Adipocyte (in vitro differentiated cells): ENCODE data around the gene VARS2.
A peak's percentile ranks its signal among the peaks of the same experiment; 100 is the strongest.

ENCODE experiments used
- DNase-seq: peaks from one replicate; pipeline ENCODE4 v3.0.0-alpha.2; 2015; ENCODE audit warnings: low read depth
- H3K27me3 ChIP-seq: replicated peaks from 2 replicates; pipeline ENCODE4 v1.7.0; 2013; ENCODE audit warnings: mild to moderate bottlenecking, low read length, moderate library complexity; ENCODE audit not compliant: control insufficient read depth, insufficient read depth
- H3K36me3 ChIP-seq: 2 replicates; pipeline ENCODE4 v1.7.0; 2013; ENCODE audit warnings: low read length, mild to moderate bottlenecking, moderate library complexity; ENCODE audit not compliant: control insufficient read depth, insufficient read depth, severe bottlenecking
- H3K4me1 ChIP-seq: 2 replicates; pipeline ENCODE4 v1.7.0; 2013; ENCODE audit warnings: mild to moderate bottlenecking, low read length, moderate library complexity; ENCODE audit not compliant: control insufficient read depth, insufficient read depth
- H3K4me3 ChIP-seq: 2 replicates; pipeline ENCODE4 v1.7.0; 2013; ENCODE audit warnings: mild to moderate bottlenecking, low read length, moderate library complexity
- H3K9ac ChIP-seq: 2 replicates; pipeline ENCODE4 v1.7.0; 2013; ENCODE audit warnings: mild to moderate bottlenecking, low read length, moderate library complexity
- H3K9me3 ChIP-seq: 2 replicates; pipeline ENCODE4 v1.7.0; 2013; ENCODE audit warnings: mild to moderate bottlenecking, low read length, moderate library complexity; ENCODE audit not compliant: control insufficient read depth

The VARS2 gene

DNA sequence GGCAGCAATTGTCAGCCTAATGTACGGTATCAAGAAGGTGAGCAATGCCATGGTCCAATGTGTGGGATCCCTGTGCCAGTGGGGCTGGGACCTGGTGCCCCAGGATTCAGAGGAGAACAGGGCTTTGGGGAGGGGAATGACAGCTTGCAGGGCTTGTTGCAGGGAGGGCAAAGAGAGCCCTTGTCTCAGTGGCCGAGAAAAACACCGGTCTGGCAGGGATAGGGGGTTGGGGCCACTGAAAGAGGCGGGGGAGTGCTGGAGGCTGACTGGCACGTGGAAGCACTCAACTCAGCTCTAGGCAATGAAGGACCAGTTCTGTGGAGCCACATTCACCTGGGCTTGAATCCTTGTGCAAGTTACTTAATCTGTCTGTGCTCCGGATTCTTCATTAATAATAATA, 23.2 kb downstream of the VARS2 start:
- no peak for DNase-seq

DNA sequence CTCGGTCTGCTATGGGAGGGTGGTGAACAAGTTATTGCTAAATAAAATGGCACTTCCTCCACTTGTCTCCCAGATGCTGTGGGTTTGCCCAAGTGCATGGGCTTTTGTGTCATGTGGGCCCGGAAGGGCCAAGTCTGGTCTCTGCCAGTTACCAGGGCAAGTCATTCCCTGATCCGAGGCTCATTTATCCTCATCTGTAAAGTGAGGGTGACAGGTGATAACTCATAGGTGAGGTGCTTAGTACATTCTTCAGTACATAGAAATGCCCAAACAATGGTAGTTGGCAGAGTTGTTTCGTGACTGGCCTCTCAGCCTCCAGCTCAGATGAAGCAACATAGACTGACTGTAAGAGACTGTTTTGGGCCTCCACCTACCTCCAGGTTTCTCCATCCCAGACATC, 24.7 kb downstream of the VARS2 start:
- H3K36me3 ChIP-seq: no peaks in the 10 kb centered on the region
- no peak overlapping the region for H3K4me3 ChIP-seq
- no peaks in the 10 kb centered on the region for H3K9me3 ChIP-seq
- H3K9ac ChIP-seq: no peak overlapping the region
- peaks cover 53% of the 10 kb centered on the region for H3K27me3 ChIP-seq
- peaks cover 3% of the 10 kb centered on the region for H3K4me1 ChIP-seq
- DNase-seq: no peak

More for the DNA sequence above, 23.2 kb downstream of the VARS2 start:
- Histone ChIP-seq H3K9me3 (no peaks in the 10 kb centered on the region), H3K27me3 (peaks cover 49% of the 10 kb centered on the region), H3K4me1 (peaks cover under 1% of the 10 kb centered on the region), H3K36me3 (no peaks in the 10 kb centered on the region), H3K4me3 (no peak overlapping the region), H3K9ac (no peak overlapping the region)

DNA sequence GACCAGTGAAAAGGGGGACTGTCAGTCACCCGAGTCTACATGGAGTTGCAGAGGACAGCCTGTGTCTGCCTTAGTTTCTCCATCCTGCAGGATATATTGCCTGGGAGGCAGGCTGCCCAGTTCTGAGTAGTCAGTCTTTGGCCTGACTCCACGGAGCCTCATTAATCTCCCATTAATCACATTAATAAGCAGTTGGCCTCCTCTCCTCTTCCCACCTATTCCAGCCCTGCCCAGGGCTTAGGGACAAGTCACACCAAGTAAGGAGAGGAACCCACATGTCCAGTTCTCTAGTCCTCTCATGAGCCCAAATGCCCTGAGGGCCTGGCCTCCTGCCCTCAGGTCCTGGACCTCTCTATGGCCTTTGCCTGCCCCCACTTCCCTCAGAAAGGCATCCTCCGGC, 25.4 kb downstream of the VARS2 start:
- H3K4me1 ChIP-seq: peaks cover 3% of the 10 kb centered on the region
- no peaks in the 10 kb centered on the region for H3K9me3 ChIP-seq
- no peak overlapping the region for H3K4me3 ChIP-seq
- DNase-seq: no peak
- no peak overlapping the region for H3K9ac ChIP-seq
- H3K27me3 ChIP-seq: peaks cover 60% of the 10 kb centered on the region
- no peaks in the 10 kb centered on the region for H3K36me3 ChIP-seq

DNA sequence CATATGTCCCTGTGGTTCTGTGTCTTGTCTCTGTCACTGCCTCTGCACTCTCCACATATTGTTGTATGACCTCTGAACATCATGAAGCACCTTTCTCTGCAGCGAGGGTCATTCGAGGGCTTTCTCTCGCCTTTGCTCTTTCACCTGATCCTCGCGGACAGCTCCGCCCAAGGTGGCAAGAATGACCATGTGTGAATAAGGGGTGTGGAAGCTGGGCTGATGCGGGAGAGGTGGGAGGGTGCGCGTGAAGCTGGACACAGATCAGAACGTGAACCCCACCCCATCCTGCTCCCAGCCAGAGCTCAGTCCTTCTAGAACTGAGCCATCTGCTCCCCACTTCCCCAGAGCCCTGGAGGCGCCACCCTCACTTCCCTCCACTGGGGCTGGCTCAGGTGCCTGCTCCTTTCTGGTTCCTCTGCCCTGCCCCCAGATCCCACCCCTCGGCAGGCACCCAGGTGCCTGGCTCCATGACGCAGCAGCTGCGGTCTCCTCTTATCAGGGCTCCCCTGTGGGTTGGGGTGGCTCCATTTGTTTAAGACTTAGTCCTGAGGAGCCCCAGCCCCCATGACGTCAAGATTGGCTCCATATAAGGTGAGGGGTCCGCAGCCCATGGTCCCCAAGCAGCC, 26.4 kb downstream of the VARS2 start, which contains the start of gene MUCL3:
TSS of gene MUCL3 (plus strand) at position 613 of the 626 bp plus-strand sequence. CDS start 27 bp downstream, outside the sequence.
- Histone ChIP-seq H3K27me3 (peaks cover 67% of the 10 kb centered on the region), H3K4me1 (peaks cover 3% of the 10 kb centered on the region), H3K9me3 (no peaks in the 10 kb centered on the region), H3K36me3 (no peaks in the 10 kb centered on the region), H3K4me3 (no peak within 1 kb of the TSS), H3K9ac (no peak within 1 kb of the TSS)
- no peak for DNase-seq

DNA sequence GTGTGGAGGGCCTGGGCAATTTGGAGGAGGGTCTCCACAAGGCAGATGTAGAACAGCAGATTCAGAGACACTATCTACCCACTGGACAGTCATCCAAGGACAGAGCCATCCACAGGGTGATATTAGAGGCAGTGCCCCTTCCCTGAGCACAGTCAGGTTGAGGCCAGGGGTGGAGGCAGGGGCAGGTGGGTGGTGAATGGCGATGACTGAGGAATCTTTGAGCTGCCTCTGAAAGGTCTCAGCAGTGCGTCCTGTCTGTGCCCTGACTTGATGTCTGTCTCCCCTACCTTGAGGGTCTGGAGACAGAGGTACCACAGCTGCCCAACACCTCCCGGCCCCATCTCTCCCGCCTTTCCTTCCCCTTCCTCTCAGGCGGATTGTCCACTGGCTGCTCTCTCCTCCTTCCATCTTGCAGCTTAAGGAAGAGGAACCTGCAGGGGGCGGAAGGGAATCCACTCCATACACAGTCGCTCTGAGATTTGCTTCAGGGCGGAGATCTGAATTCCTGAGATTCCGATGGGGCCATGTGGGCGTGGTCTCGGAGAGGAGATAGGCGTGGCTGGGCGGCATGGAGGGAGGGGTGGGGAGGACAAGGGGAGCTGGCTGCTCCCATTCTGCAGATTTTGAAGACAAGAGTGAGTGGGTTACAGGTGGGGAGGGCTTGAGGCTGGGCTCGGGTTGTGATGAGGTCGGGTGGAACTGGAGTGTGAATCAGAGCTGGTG, 28.5 kb downstream of the VARS2 start:
- H3K27me3 ChIP-seq: peaks cover 68% of the 10 kb centered on the region
- peak; percentile 82 for DNase-seq
- H3K36me3 ChIP-seq: no peaks in the 10 kb centered on the region
- no peak overlapping the region for H3K4me3 ChIP-seq
- no peak overlapping the region for H3K9ac ChIP-seq
- peaks cover 3% of the 10 kb centered on the region for H3K4me1 ChIP-seq
- H3K9me3 ChIP-seq: no peaks in the 10 kb centered on the region

DNA sequence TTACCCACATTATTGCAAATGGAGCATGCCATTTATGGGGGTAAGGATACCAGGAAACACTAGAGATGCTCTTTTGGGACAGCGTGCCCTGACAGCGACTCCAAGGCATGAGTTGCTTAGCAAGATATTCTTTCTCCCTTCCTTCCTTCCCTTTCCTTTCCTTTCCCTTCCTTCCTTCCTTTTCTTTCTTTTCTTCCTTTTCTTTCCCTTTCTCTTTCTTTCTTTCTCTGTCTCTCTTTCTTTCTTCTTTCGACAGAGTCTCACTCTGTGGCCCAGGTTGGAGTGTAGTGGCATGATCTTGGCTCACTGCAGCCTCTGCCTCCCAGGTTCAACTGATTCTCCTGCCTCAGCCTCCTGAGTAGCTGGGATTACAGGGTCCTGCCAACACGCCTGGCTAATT, 30.0 kb downstream of the VARS2 start:
- peaks cover 3% of the 10 kb centered on the region for H3K4me1 ChIP-seq
- no peak overlapping the region for H3K4me3 ChIP-seq
- peaks cover under 1% of the 10 kb centered on the region for H3K9me3 ChIP-seq
- H3K36me3 ChIP-seq: no peaks in the 10 kb centered on the region
- H3K9ac ChIP-seq: no peak overlapping the region
- H3K27me3 ChIP-seq: peaks cover 76% of the 10 kb centered on the region
- no peak for DNase-seq

DNA sequence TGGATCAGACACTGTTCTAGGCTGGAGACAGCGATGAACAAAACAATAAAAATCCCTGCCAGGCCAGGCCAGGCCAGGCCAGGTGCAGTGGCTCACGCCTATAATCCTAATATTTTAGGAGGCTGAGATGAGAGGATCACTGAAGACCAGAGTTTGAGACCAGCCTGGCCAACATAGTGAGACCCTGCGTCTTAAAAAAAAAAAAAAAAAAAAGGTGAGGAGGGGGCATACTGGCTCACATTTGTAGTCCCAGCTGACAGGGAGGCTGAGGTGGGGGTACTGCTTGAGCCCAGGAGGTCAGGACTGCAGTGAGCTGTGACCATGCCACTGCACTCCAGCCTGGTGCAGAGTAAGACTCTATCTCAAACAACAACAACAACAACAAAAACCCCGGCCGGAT, 31.2 kb downstream of the VARS2 start:
- DNase-seq: no peak
- peaks cover 3% of the 10 kb centered on the region for H3K4me1 ChIP-seq

DNA sequence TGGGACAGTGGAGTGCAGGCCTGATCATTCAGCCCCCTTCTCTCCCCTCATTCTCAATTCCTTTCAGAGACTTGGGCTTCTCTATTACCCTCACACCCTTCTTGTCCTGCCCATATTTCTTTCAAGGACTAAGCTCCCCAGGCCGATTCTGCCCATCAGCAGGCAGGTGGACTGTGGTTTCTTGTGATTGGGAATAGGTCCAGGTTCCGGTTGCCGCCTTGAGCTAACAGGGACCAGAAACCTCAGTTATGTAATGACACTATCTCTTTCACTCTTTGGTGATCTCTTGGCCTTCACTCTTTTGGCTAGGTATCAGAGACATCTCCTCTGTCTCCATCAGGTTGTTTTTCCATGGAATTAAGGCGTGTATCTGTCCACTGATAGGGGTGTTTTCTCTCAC, 33.2 kb downstream of the VARS2 start:
- H3K36me3 ChIP-seq: no peaks in the 10 kb centered on the region

More for the DNA sequence above, 31.2 kb downstream of the VARS2 start:
- H3K27me3 ChIP-seq: peaks cover 80% of the 10 kb centered on the region
- no peak overlapping the region for H3K9ac ChIP-seq
- no peak overlapping the region for H3K4me3 ChIP-seq
- no peaks in the 10 kb centered on the region for H3K36me3 ChIP-seq
- H3K9me3 ChIP-seq: peaks cover 12% of the 10 kb centered on the region

DNA sequence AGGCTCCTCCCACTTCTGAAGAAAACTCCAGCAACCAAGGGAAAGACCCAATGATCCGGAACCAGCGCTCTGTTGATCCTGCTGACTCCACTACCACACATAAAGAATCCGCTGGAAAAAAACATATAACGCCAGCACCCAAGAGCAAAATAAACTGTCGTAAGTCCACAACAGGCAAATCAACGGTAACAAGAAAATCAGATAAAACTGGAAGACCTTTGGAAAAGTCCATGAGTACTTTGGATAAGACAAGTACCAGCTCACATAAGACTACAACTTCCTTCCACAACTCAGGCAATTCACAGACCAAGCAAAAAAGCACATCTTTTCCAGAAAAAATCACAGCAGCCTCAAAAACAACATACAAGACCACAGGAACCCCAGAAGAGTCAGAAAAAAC, 34.8 kb downstream of the VARS2 start:
- no peak overlapping the region for H3K4me3 ChIP-seq
- H3K9me3 ChIP-seq: peaks cover 27% of the 10 kb centered on the region
- H3K4me1 ChIP-seq: no peaks in the 10 kb centered on the region
- no peak for DNase-seq
- H3K36me3 ChIP-seq: no peaks in the 10 kb centered on the region
- H3K27me3 ChIP-seq: peaks cover 87% of the 10 kb centered on the region
- no peak overlapping the region for H3K9ac ChIP-seq

More for the DNA sequence above, 33.2 kb downstream of the VARS2 start:
- peaks cover 3% of the 10 kb centered on the region for H3K4me1 ChIP-seq
- H3K9ac ChIP-seq: no peak overlapping the region
- H3K4me3 ChIP-seq: no peak overlapping the region
- DNase-seq: no peak
- peaks cover 82% of the 10 kb centered on the region for H3K27me3 ChIP-seq
- peaks cover 27% of the 10 kb centered on the region for H3K9me3 ChIP-seq

DNA sequence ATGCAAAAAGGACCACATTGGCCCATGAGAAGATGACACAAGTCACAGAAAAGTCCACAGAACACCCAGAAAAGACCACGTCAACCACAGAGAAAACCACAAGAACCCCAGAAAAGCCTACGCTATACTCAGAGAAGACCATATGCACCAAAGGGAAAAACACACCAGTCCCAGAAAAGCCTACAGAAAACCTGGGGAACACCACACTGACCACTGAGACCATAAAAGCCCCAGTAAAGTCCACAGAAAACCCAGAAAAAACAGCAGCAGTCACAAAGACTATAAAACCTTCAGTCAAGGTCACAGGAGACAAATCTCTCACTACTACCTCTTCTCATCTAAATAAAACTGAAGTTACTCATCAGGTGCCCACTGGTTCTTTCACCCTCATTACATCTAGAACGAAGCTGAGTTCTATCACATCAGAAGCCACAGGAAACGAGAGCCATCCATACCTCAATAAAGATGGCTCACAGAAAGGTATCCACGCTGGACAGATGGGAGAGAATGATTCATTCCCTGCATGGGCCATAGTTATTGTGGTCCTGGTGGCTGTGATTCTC, 38.0 kb downstream of the VARS2 start:
- no peak for DNase-seq
- Histone ChIP-seq H3K4me1 (no peaks in the 10 kb centered on the region), H3K36me3 (no peaks in the 10 kb centered on the region), H3K9ac (no peak overlapping the region), H3K9me3 (peaks cover 27% of the 10 kb centered on the region), H3K27me3 (peaks cover 83% of the 10 kb centered on the region), H3K4me3 (no peak overlapping the region)

DNA sequence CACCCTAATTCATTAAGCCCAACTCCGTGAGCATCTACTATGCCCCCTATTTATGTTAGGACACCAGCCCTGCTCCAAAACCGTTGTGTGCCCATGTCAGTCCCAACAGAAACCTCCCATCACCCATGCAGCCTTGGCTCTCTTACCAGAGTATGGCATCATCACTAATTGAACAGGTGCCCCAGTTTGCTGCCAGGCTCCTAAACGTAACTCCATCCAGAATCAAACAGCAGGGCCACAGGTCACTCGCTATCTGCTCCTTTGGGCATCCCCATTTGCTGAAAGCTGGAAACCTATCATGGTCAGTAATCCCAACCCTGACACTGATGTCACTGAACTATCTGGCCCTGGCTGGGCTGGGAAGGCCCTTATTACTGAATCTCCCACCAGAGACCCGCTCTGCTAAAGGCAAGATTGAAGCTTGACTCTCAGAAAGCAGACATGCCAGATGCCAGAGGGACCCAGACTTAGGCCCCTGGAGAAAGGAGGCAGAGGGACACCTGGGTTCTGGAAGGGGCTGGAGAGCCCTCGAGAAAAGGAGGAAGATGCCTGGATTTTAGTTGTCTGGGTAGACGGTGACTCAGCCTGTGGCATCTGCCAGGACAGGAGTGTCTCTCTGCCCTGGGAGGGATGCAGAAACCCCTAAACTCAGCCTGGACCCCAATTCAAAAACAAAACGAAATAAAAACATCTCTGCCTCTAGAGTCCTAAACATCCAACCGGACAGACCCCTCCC, 40.8 kb downstream of the VARS2 start:
- no peak for DNase-seq
- Histone ChIP-seq H3K27me3 (peaks cover 68% of the 10 kb centered on the region), H3K4me1 (no peaks in the 10 kb centered on the region), H3K36me3 (no peaks in the 10 kb centered on the region), H3K4me3 (peak overlapping the region; percentile 61), H3K9me3 (peaks cover 19% of the 10 kb centered on the region), H3K9ac (no peak overlapping the region)
